ENCODE results near the gene MRC1.
"Not testable (repeated sequence)": the region's sequence is repeated elsewhere in the genome, so short reads cannot be mapped to it uniquely, and the experiment has no call there.

The MRC1 gene

GRCh38 chr10:17910125-17910789, 101.1 kb downstream of the MRC1 start:
- DNase-seq, result no peak

- DNase-seq, result no peak
These were observed 103.6 kb downstream of the MRC1 start for GRCh38 chr10:17912754-17913153.

DNA sequence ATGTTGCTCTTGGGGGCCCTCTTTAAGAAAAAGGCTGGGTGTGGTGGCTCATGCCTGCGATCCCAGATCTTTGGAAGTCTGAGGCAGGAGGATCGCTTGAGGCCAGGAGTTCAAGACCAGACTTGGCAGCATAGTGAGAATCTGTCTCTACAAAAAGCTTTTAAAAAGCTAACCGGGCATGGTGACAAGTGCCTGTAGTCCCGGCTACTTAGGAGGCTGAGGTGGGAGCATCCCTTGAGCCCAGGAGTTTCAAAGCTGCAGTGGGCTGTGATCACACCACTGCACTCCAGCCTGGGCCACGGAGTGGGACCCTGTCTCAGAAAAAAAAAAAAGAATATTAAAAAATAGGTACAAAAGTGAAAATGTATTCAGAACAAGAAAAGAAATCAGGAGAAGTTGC, 104.5 kb downstream of the MRC1 start:
- no peak for DNase-seq

- no peak for DNase-seq
These were observed 105.3 kb downstream of the MRC1 start for GRCh38 chr10:17914169-17915045.

DNA sequence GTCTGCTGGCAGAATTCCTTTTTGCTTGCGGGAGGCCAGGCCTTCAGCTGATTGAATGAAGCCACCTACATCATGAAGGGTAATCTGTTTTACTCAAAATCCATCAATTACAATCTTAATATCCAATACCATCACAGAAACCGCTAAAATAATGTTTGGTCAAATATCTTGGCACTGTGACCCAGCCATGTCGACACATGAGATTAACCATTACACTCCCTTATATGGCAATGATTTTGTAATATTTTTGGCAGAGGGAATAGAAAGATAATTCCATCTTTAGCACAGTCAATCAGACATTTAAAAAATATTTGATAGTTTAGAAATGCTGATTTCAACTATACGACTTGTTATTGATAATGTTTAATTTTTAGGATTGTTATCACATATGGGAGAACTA, 106.0 kb downstream of the MRC1 start:
- DNase-seq, result no peak

- DNase-seq, result no peak
These were observed 109.2 kb downstream of the MRC1 start for GRCh38 chr10:17918187-17918903.

GRCh38 chr10:17921378-17921777, 112.2 kb downstream of the MRC1 start:
- no peak for DNase-seq

- DNase-seq, result no peak
These were observed 114.6 kb downstream of the MRC1 start for GRCh38 chr10:17923728-17924127.

- no peak for DNase-seq
These were observed 134.0 kb downstream of the MRC1 start for GRCh38 chr10:17943033-17943745.

DNA sequence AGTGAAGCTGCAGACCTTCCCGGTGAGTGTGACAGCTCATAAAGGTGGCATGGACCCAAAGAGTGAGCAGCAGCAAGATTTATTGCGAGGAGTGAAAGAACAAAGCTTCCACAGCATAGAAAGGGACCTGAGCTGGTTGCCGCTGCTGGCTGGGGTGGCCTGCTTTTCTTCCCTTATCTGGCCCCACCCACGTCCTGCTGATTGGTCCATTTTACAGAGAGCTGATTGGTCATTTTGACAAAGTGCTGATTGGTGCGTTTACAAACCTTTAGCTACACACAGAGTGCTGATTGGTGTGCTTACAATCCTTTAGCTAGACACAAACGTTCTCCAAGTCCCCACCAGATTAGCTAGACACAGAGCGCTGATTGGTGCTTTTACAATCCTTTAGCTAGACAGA, 141.1 kb downstream of the MRC1 start:
- not testable (repeated sequence) for DNase-seq

GRCh38 chr10:17950726-17951125, 141.6 kb downstream of the MRC1 start:
- DNase-seq, result no peak

DNA sequence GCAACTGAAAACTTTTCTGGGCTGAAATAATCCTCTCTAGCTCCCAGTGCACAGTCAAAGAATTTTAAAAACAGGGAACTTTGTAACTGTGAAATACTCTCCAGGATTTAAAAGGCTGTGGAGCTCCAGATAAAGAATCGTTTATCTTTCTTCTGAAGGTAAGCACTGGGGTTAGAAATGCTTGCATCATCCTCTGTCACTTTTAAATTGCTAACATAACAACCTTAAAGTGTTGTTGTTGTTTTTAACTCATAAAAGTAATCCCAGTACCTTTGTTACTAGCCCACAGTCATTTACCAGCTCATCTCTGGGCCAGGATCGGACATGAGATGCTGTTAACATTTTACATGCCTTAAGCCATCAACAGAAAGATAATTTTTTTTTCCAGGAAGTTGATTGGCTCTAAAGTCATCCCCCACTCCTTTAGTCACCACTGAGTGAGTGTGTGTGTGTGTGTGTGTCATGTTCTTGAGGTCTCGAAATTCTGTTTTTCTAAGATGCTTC, 142.8 kb downstream of the MRC1 start, which contains the start of gene SLC39A12:
Gene SLC39A12 (plus strand): TSS at position 51 of the 504 bp plus-strand sequence. CDS start 1,359 bp downstream, outside the sequence.
- no peak for DNase-seq

DNA sequence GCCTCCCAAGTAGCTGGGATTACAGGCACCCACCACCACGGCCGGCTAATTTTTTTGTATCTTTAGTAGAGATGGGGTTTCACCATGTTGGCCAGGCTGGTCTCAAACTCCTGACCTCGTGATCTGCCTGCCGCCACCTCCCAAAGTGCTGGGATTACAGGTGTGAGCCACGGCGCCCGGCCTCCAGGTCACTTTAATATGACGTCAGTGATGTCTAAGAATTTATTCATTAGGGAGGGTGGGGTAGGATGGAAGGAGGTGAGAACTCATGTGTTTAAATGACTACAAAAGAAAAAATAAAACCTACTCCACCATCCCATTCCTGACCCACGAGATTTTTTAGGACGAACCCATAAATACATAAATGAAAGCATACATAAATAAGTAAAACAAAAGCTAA, 145.2 kb downstream of the MRC1 start:
- DNase-seq, result not testable (repeated sequence)

GRCh38 chr10:17954861-17955260, 145.7 kb downstream of the MRC1 start:
- DNase-seq, result no peak

DNA sequence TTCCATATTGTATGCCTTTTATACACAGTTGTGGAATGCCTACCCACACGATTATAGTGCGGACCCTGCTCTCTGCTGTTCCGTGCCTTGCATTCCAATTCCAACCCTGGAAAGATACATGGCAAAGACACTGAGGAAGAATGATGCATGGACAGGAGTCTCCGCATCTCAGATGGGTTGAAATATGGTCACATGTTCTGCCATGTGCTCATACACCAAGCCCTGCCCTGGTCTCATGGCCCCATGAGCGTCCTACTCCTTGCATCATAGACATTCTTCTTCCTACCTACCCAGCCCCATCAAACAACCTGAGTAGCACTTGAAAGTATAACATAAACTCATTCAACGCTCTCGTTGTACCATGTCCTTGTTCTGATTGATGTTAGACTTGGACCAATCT, 148.9 kb downstream of the MRC1 start:
- DNase-seq, result no peak

GRCh38 chr10:17959870-17960269, 150.7 kb downstream of the MRC1 start:
- DNase-seq, result no peak

Measured in stimulated activated CD4-positive, alpha-beta T cell treated with anti-CD3 and anti-CD28 coated beads, Interleukin-12 subunit alpha, Interleukin-12 subunit beta, amount 100 ng/mL, for 4 hours (primary cell).